HG03139 (cell line): Measurements from ENCODE around the gene PPP1R3F.
A peak's percentile ranks its signal among the peaks of the same experiment; 100 is the strongest.

Source experiments
- ATAC-seq: cut with Tn5 transposase; IDR thresholded peaks from one replicate; pipeline ENCODE4 v1.9.1; 2021; ENCODE audit not compliant: unreplicated experiment

Gene PPP1R3F

DNA sequence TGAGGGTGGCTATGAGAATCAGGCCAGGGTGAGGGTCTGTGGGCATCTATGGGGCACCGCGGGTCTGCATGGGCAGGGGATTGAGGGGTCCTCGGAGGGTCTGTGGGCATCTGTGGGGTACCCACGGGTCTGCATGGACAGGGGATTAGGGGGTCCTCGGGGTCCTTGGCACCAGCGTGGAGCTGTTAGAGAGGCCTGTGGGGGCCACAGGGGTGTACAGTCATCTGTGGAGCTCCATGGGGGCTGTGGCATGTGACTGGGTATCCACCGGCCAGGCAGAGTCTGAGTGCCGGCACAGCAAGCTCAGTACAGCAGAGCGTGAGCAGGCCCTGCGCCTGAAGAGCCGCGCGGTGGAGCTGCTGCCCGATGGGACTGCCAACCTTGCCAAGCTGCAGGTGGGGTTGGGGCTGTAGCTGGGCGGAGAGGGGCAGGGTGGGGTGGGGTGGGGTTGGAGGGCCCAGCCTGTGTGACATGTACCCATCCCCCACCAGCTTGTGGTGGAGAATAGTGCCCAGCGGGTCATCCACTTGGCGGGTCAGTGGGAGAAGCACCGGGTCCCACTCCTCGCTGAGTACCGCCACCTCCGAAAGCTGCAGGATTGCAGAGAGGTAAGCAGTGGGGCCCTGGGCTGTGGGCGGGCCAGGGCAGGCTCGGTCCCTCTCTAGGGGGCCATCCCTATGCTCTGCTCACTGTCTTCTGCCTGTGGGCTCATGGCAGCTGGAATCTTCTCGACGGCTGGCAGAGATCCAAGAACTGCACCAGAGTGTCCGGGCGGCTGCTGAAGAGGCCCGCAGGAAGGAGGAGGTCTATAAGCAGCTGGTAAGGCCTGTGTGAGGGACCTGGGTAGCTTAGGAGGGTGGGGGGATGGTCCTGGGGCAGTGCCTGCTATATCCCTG, 21.4 kb upstream of the PPP1R3F start:
- ATAC-seq: no peak

DNA sequence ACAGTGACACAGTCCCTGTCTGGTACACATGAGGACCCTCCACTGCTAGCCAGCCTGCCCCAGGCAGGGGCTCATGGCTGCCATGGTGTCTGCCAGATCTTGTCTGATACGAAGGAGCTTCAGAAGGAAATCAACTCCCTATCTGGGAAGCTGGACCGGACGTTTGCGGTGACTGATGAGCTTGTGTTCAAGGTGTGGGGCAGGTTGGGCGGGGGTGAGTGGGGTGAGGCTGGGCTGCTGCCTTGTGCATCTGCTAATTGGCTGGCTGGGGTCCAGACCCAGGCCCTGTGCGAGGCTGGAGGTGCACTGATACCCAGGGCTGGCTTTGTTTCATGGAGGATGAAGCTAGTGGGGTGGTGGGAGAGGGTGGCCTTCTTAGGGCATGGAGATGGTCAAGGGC, 20.5 kb upstream of the PPP1R3F start:
- no peak for ATAC-seq

DNA sequence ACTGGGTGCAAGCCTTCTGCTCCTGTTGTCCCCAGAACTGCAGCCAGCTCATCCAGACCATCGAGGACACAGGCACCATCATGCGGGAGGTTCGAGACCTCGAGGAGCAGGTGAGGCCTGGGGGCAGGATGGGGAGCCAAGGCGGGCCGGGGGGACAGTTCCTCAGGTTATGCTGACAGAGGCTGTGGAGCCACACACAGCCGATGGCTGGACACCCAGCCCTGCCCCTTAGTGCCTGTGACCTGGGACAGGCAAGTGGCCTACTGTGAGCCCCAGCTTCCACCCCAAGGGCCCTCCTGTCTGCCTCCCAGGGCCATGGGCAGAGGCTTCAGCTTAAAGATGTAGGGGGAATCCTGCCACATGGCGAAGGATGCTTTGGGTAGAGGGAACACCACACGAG, 20.0 kb upstream of the PPP1R3F start:
- ATAC-seq: no peak

DNA sequence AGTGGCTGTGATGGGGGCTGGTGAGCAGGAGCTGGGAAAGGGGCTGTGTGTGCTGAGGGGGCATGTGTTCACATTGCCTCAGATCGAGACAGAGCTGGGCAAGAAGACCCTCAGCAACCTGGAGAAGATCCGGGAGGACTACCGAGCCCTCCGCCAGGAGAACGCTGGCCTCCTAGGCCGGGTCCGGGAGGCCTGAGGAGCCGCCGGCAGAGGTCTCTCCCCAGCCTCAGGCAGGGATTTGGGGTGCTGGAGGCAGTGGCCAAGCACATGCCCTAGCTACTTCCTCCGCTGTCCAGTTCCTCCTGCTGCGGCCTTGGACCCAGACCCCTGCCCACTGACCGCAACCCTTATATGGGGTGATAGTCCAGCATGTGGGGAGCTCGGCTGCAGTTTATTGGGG, 19.5 kb upstream of the PPP1R3F start:
- no peak for ATAC-seq

DNA sequence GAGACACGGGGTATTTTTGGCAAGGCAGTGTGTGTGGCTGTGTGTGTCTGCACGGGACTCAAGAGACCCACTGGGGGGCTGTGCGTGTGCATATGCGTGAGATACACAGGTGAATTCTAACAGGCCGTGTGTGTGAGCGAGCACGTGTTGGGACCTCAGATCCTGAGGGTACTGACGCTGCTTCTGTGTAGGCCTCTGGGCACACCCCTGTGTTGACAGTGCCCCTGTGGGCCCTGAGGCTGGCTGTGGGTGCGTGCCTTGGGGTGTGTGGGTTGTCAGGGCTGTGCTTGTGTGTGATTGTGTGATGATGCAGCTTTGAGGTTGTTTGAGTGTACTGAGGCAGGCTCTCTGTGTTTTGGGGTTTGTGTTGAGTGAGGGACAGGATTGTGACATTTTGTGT, 19.0 kb upstream of the PPP1R3F start:
- no peak for ATAC-seq

DNA sequence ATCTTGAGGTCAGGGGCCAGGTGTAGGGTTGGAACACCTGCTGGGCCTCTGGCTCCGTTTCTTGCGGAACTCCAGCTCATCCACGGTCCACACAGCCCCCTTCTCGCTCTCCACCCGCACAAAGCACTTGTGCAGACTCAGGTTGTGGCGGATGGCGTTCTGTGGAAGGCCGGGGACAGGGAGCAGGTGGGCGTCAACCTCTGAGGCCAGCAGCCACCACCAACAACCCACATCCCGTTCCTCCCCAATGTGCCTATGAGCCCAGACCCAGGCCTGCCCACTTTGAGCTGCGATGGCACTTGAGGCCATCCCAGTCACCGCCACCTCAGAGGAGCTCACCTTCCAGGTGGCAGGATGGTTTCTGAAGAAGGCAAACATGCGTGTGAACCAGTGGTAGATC, 18.3 kb upstream of the PPP1R3F start:
- ATAC-seq: no peak

DNA sequence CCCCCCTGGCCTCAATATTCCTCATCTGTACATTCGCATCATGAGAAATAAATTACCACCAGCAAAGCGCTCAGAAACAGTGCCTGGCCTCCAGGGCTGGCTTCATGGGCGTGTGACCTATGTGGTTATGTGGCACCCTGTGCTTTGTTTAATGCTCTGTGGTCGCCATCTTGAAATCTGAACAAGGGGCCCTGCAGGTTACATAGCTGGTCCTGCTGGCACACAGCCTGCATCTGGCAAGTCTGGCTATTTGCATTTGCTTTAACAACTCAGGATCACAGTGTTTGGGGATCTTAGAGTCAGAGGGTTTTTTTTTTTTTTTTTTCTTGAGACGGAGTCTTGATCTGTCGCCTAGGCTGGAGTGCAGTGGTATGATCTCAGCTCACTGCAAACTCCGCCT, 15.0 kb upstream of the PPP1R3F start:
- no peak for ATAC-seq

DNA sequence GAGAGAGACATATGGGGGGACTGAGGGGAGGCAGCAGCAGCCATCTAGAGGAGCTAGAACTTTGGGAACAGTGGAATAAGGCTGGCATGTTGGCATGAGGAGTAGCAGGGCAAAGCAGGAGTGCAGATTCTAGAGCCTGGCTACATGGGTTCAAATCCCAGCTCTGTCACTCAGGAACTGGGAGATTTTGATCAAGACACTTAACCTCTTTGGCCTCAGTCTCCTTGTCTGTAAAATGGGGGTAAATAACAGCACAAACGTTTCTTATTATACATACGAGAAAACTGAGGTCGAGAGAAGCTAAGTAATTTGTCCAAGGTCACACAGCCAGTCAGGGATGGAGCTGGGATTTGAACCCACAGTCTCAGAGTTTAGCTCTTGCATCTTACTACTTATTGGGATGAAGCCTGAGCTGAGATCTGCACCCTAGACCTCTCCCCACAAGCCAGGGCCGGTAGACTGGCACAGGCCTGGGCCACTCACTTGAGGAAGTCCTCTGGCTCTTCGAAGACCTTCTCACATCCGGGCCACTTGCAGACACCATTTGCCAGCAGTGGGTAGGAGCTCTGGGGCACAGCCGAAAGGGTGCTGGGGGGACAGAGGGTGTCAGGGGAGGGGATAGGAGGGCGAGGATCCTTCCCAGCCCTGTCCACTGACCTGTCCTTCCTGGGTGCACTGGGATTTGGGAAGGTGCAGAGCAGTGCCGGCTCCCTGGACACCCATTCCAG, 13.2 kb upstream of the PPP1R3F start:
- no peak for ATAC-seq

DNA sequence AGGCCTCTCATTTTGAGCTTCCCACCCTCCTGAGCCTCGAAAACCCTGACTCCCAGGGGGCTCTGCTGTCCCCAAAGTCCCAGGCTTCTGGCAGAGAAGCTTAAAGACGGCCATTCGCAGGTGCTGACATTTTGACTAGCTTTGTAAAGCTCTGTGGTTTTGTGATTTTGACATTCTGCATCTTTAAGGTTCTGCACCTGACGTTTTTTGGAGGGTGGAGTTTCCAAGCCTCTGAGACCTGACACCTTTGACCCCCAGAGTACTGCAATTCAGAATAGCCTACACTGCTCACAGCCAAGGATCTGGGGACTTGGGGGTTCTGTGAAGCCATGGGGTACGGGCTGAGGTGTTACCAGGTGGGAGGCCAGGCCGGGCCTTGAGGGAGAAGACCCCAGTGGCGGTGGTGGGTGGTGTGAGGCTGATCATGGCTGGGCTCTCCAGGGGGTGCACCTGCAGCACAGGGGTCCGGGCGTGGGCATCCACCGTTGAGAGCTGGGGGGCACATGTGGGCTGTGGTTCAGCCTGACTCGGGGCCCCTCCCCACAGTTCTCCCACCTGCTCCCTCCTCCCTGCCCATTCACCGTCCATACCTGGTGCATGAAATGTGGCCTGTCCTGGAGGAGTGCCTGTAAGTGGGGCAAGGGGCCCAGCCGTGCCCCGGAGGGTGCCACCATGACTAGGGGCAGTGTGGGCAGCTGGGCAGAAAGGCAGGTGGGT, 12.4 kb upstream of the PPP1R3F start:
- ATAC-seq: no peak

DNA sequence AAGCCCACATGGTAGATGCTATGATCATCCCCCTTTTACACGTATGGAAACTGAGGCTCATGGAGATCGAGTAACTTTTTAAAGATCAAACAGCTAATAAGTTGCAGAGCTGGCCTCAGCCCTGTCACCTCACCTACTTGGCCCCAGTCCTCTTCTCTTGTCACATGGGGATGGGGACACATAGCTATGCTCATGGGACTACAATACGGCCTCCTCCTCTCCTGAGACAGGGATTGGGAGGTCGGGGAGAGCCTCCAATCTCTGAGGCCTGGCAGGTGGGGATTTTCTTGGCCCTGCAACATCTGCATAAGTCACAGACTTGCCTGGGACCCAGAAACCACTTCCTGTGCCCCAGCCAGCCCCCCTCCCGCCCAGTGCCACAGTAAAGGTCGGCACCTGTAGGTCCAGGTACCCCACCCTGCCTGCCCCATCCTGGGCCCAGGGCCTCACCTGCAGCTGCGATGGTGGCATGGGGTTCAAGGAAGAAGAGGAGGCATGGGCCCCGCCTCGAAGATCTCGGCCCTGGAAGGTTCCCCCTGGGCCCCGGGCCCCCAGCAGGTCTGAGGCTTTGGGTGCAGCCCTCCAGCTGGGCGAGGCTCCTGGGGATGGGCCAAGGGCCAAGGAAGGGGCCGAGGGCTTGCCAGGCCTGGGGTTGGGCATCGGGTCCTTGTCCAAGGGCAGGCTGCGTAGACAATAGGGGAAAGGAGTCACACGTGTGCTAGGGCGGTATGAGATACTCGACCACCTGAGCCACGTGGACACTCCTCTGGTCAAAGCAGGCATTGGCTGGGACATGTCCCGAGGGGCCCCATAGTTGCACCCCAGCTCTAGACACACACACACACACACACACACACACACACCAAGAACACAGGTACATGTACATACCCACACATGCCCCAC, 11.5 kb upstream of the PPP1R3F start:
- ATAC-seq: no peak

DNA sequence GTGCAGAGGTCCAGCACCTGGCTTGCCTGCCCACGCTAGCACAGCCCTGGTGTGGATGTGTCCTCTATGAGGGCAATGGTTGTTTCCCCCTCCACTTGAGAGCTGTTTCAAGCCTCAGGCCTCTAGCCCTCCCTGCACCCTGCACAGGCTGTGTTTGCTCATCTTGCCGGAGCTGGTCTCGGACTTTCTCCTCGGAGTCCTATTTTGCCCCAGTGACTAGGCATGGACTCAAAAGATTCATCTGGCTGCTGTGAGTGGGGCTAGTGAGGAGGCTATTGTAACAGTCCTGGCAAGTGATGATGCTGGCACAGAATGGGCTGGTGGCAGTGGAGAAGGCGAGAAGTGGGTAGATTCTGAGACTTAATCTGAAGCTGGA, 10.9 kb upstream of the PPP1R3F start:
- ATAC-seq: no peak

DNA sequence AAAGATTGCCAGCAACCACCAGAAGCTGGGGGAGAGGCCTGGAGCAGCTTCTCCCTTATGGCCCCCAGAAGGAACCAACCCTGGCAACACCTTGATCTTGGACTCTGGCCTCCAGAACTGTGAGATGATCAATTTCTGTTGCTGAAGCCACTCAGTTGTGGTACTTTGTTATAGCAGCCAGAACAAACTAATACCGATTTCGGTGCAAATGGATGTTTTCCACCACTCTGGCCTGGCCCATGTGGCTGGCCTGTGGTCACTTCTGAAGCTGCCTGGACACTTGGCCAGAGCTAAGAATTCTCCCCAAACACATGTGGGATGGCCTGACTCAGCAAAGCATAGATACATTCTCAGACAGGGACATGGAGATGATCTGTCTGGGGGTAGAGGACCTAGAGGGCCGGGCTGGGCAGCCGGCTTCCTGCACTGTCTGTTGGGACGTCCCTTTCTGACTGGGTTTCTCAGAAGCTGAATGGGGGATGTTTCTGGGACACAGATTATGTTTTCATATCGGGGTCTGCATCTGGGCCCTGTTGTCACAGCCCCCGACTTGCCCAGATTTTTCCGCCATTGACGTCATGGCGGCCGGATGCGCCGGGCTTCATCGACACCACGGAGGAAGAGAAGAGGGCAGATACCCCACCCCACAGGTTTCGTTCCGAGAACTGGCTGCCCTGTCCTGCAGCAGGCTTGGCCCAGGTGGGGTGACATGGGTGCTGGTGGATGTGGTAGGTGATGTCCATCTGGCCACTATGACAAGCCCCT, 9.2 kb upstream of the PPP1R3F start:
- no peak for ATAC-seq

DNA sequence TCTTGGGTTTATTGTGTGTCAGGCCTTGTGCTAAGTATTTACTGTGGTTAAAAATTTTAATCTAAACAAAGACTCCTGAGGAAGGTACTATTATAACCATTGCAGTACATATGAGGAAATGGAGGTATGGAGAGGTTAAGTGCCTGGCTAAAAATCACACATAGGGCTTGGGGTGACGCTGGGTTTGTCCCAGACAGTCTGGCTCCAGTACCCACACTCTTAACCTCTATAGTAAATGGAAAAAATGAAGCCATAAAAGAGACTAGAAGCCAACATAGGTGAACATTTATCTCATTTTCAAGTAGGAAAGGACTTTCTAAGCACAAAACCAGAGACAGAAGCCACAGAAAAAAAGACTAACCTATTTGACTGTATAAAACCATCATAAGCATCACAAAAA, 7.0 kb upstream of the PPP1R3F start:
- no peak for ATAC-seq

DNA sequence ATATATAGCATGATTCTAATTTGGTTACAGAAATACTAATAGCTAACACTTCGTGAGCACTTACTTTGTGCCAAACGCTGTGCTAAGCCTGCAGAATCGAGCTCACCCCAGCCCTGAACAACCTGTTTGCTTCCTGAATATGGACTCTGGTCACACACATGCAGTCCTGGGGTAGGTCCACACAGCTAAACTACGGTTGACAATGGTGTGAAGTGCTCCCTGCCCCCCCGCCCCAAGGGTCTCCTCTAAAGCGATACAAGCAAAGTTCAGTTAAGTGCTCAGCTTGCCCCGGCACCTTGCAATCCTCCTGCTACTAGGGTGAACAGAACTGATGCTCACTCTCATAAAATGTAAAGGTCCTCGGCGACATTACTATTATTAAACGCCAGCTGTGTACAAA, 6.0 kb upstream of the PPP1R3F start:
- ATAC-seq: no peak

DNA sequence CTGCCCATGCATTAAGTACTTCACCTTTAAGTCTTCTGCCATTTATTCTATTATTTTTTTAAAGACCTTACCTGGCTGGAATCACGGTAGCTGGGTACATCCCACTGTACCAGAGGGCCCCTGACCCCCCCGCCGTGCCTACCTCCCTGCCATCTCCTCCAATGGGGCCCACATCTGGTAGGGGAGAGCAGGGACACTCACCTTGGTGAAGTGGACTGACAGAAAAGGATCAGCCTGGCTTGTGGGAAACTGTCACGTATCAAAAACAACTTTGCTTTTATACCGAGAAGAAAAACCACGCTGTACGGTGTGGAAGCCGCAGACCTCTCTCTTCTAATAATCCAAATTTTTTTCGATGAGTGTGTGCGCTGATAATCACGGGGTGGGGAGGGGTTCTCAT, 5.1 kb upstream of the PPP1R3F start, which contains the start of gene FOXP3:
TSS of gene FOXP3 (minus strand) at position 251 of the 400 bp plus-strand sequence. CDS start 6,205 bp downstream, outside the sequence.
- ATAC-seq: no peak

DNA sequence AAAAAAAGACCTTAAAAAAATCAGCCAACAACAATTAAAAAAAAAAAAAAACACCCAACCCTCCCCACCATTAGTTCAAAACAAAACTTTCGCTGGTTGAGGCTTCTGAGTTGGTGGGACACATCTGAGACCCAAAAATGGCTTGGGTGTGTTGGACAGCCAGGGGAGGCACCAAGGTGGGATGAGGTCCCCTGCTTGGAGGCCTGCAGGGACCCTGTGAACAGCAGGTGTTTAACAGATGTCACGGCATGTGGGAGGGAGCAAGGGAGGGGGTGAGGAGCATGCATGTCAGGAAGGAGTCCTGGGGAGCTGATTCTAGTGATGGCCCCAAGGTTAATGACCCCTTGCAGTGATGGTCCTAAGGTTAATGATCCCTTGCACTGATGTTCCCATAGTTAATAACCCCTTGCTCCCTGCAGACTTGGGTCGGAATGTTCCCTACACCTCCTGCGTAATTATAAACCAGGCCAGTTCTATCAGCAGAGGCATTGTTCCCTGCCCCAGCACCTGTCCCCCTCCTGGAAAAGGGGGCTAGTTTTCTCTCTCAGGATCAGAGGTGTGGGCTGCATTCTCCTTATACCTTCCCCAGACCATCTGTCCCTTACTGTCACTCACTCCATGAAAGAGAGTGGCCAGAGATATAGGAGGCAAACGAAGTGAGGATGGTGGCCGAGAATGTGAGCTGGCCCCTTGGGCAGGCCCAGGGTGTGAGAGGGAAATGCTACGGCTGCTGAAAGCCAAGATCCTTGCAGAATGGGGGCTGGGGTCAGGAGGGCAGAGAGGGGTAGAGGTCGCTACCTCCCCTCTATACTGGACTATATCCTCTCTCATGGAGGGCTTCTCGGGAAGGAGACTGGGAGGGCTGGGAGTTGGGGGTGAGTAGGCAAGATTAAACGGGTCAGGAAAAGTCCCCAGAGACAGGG, 2.8 kb upstream of the PPP1R3F start:
- ATAC-seq: no peak

DNA sequence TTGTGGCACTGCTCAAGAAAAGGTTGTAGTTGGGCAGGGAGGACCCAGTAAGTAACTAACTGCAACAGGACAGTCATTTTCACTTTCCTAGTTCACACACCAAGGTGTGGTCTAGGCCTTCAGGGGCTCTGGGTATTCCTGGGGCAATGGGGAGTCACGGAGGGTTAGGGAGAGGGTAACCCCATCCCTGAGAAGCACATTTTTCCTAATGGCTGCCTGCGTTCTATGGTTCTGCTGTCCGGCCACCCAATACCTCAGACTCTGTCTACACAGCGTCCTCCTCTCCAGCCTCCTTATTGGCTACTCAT, 937 bp upstream of the PPP1R3F start:
- no peak for ATAC-seq

DNA sequence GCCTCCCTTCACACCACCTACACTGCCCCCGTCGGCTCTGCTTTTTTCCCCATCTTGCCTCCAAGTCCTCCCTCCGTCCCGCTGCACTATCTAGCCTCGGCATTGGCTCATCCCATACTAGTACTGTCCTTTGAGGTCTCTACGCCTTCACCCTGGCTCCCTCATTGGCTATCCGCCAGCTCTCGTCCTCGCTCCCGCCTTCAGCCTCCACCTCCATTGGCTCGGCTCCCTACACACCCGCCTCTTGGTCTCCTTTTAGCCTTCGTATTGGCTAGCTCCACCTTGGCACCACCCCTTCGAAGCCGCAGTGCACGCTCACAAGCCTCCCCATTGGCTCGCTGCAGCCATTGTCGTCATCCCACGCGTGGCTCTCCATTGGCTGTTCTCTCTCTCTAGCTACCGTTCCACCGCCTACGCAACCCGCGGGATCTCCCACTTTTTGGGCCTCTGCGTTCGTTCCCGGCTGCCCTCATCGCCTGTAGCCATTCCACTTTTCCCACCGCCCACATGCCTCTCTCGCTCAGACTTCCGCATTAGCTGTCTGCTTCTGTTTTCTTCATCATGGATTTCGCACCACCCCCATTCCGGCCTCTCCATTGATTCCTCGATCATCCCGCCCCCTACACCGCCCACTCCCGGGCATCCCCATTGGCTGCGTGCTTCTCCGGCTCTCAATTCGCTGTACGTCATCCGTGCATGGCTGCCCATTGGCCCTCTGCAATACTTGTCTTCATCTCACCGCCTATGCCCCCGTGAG, 405 bp upstream of the PPP1R3F start:
- ATAC-seq: peak; percentile 84
